Stimulated activated CD4-positive, alpha-beta T cell treated with anti-CD3 and anti-CD28 coated beads, Interleukin-2, amount 100 ng/mL, for 4 hours (primary cell): ENCODE results near the gene AURKAIP1.

Experiments
- DNase-seq: peaks from one replicate; pipeline ENCODE4 v3.0.0-alpha.2; 2020; ENCODE audit warnings: low read depth

Gene AURKAIP1

DNA sequence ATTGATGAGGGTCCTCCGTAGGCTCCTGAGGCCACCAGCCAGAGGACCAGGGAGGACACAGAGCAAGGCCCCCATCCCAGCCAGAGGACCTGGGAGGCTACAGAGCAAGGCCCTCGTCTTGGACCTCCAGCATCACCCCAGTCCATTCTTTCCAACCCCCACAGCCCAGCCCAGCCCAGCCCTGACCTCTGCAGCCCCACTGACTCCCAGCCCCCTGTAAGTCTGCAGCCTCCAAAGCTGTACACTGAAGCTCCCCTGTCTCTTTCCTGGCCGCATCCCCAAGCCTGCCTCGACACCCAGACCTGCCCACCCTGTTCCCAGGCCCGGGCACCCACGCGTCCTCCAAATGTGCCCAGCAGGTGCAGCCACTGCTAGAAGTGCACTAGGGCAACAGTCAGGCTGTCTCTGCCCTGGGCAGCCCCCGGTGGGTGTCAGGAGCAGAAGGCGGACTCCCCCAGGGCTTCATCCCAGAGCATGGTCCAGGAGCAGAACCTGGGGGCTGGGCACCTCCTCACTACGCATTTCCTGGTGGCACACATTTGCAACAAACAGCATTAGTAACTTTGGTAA is 27.9 kb downstream of the AURKAIP1 start:
- no peak for DNase-seq

DNA sequence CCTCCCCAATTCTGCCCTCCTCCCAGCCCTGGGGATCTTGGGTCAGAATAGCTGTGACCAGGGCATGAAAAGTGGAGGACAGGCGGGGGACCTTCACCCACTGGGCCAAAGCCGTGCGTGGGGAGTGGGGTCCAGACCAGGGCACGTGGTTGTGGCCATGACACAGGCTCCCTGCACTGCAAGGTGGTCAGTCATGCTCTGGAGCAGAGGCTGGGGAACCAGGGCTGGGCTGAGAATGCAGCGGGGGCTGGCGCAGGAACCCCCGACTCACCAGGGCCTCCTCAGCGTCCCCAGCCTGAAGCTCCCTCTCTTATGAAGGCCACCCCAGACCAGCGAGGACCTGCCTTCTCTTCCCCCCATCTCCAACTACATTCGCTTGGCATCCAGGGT is 28.5 kb downstream of the AURKAIP1 start:
- DNase-seq, result no peak

DNA sequence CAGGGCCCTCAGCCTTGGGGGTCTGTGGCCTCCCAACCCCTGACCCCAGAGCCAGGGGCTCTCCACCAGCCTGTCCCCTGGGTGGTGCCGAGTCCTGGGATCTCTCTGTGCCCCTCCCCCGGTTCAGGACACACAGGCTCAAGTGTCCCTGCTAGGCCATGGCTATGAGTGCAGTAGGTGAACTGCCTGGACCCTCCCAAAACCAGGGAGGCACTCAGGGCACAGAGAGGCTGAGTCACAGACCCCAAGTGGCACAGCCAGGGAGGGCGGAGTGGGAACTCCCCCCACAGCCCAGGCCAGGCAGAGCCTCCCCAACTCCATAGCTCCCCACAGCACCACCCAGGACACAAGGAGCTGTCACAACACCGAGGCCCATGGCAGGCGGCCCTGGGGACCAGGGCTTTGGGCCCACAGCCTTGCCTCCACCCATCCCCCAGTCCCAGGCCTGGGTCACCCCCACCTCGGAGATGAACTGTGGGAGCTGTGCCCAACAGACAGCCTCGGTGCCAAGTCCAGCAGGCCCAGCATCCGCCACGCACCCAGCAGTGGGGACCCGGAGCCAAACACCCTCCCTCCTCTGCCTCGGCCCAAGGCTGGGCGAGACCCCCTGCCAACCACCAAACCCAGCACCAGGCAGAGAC is 29.0 kb downstream of the AURKAIP1 start:
- DNase-seq, result no peak

DNA sequence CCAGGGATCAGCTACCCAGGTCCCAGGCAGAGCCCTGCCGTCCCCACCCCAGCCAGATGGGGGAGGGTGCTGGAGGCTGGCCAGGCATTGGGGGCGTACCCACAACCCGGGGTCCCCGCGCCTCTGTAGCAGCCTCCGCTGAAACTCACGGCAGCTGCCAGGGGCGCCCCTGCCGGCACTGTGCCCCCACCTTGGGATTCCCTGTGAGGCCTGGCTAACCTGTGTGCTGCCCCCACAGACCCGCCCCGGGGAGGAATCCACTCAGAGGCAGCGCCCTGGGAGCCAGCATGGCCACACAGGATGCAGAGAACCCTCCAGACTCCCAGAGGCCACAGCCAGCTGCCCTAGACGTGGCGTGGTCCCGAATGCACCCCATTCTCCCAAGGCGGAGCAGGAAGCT is 29.6 kb downstream of the AURKAIP1 start:
- no peak for DNase-seq

DNA sequence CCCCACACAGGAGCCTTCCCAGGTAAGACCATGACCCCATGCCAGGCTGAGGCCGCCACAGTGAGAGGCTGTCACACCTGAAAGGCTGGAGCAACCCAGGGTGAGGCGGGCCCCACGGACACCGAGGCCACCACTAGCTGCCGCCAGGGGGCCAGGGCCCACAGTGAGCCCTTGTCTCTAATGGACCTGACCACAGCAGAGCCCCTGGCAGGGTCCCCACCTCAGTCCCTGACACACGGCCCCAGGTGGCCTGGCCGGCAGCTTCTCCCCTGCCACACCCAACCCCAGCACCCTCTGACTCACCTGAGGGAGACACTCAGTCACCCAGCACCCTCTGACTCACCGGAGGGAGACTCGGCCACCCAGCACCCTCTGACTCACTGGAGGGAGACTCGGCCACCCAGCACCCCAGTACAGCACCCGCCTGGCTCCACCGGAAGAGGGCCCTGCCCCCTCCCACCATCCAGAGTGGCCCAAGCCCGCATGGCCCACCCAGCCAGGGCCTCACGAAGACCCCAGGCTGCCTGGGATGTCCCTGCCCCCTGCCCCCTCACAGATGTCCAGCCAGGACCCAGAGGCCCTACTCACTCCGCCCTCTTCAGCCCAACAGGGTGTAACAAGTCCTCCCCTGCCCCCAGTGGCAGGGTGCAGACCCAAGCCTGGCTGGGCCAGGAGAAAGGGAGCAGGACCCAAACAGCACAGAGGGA is 30.2 kb downstream of the AURKAIP1 start:
- DNase-seq, result peak; percentile 54

DNA sequence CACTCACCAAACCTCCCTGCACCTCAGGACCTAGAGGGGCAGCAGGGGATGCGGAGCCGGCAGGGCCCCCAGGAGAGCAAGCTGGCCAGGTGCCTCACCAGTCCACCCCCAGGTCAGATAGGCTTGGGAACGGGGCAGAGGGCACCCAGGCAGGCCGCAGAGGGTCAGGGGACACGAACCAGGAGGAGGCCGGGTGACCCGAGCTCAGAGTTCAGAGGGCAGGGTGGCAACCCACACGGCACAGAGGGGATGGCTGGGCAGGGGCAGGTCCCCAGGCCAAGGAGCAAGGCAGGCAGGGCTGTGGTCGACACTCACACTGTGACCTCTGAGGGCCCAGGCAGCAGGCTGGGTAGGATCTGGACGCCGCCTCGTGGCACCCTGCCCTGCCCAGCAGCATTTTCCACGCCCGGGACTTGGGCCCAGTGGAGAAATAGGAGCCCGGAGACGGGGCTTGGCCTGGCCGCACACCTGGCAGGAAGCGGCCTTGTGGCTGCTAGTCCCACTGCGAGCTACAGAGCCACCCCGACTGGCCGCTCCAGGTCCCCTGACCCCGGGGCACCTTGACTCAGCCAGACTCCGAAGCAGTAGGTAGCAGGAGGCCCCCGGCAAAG is 31.1 kb downstream of the AURKAIP1 start:
- no peak for DNase-seq

DNA sequence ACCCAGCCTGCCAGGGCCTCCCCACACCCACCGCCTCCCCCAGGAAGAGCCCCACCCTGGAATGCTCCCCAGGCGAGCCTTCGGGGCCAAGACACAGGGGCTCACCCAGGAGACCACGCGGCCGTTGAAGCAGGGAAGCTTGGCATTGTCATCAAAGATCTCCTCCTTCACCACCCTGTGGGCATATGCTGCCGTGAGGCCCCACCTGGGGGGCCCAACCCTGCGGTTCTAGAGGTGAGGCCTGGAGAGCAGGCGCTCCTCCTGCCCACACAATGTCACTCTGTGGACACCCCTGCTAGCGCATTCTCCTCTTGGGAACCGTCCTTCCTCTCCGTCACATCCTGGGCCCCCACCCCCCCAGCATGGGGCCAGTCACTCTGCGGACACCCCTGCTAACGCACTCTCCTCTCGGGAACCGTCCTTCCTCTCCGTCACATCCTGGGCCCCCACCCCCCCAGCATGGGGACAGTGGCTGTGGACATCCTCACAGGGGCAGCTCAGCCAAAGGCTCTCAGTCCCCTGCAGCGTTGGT is 32.4 kb downstream of the AURKAIP1 start:
- no peak for DNase-seq

DNA sequence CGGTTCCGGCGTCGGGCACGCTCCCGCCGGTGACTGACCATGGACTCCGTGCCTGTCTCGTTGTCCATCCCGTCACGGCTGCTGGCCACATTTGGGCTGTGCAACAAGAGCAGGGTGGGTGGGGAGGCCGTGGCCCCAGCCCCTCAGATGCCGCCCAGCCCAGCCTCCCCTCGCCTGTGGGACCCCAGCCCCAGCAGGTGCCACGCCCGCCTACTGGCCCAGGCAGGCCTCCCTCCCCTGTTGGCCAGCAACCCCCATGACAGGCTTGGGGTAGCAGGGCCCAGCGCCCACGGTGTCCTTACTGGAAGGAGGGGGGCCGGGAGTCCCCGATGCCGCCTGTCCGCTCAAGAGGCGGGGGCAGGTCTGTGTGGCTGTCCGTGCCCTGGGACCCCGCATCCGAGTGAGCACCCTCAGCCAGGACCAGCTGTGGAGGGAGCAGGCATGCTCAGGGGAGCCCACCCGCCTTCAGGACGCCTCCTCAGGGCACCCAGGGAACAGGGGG is 32.9 kb downstream of the AURKAIP1 start:
- no peak for DNase-seq

DNA sequence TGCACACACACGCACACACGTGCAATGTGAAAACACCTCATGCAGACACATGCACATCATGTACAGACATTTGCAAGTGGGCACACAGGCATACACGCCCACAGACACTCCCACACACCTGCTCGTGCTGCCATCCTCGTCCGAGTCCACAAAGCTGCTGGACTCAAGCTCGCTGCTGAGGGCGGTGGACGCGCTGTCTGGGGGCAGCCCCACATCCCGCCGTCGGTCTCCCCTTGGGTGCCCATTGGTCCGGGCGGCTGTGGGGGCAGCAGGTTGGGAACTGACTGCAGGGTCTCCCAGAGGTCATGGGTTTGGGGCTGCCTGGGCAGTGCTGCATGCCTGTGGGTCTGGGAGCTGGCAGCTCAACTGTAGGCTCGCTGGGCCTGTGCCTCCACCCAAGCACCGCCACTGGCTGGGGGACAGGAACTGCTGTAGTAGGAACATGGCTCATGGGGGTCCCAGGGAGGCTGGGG is 33.4 kb downstream of the AURKAIP1 start:
- no peak for DNase-seq

DNA sequence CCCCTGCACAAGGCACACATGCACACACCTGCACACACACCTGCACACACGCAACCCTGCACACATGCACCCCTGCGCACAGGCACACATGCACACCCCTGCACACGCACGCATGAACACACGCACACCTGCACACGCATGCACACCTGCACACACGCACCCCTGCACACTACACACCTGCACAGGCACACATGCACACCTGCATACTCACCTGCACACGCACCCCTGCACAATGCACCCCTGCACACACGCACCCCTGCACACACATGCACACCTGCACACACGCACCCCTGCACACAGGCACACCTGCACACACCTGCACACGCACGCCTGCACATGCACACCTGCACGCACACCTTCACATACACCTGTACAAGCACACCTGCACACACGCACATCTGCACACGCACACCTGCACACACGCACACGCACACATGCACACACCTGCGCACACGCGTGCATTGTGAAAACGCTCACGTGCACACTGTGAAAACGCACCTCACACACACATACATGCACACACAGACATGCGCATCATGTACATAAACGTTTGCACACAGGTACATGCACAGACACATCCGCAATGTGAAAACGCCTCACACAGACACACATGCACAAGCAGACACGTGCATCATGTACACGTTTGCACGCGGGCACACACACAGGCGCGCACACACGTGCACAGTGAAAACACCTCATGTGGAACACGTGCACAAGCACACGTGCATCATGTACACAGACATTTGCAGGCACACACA is 34.0 kb downstream of the AURKAIP1 start:
- no peak for DNase-seq

DNA sequence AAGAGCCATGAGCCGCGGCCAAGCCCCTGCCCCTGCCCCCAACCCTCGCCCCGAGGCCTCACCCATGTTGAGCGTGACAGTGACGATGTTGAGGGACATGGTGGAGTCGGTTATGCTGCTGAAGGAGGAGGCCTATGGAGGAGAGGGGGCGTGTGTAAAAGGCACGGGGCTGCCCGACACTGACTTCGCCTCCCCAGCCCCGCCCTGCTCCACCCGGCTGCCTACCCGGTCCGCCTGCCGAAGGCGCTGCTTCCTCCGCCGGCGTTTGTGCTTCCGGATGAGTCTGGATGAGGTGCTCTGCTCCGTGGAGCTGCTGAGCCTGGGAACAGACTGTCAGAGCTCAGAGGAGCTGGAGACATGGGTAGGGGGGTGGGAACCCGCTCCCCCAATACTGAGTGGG is 34.8 kb downstream of the AURKAIP1 start:
- DNase-seq, result no peak

DNA sequence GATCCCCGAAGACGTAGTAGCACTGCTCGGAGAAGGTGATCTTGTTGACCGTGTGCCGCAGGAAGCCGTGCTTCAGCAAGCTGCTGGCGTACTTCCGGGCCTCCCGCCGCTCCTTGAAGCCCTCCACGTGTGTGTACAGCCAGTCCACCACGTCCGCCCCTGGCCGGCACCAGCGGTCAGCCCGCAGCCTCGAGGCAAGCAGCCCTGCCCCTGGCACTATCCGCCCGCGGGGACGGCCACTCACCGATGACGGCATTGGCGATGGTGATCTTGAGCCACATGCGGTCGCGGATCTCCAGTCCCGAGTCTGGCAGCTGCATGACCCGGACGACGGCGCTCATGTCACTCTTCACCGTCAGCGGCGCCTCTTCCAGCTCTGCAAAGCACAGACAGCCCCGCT is 36.7 kb downstream of the AURKAIP1 start:
- DNase-seq, result no peak

DNA sequence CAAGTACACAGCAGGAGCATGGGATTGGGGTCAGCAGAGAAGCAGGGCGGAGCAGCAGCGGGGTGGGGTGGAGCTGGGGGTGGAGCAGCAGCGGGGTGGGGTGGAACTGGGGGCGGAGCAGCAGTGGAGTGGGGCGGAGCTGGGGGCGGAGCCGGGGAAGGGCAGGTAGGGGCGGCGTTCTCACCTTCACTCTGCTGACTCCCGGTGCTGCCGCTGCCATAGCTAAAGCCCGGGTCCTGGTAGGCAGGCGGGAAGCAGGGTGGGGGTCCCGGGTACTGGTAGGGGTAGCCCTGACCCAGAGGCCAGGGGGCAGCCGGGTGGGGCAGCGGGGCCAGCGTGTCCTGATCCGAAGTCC is 37.2 kb downstream of the AURKAIP1 start:
- no peak for DNase-seq

DNA sequence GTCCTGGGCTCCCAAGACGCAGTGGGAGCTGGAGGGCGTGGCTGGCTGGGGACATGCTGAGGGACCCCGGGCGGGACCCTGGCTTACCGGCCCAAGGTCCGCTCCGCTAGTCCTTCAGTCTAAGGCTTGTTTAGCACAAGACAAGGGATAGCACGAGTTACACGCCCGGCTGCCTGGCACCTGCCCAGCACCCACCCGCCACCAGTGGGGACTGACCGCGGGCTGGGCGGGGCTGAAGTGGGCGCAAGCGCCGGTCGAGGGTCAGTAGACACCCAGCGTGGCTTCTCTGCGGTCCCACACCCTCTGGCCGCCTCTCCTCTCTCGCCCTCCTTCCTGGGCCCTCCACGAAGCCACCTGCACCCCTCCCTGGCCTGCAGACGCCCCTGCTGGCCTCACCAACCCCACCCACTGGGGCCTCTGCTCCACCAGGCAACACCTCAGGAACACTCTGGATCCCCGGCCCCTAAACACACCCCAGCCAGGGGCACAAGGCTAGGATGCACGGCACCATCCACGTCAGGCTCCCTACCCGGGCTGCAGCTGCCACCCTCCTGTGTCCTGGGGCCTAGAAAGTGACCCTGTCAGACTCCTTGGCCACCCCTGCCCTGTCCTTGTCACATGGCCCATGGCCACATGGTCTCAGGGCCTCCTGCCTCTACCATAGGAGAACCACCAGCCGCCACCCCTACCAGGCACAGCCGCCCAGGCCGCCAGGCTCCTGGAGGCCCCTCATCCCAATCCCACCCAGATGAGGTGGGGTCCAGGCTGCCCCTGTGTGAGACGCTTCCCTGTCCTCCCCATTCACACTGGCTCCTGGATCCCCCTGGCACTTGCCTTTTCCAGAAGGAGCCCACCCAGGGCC is 37.8 kb downstream of the AURKAIP1 start:
- DNase-seq, result no peak

DNA sequence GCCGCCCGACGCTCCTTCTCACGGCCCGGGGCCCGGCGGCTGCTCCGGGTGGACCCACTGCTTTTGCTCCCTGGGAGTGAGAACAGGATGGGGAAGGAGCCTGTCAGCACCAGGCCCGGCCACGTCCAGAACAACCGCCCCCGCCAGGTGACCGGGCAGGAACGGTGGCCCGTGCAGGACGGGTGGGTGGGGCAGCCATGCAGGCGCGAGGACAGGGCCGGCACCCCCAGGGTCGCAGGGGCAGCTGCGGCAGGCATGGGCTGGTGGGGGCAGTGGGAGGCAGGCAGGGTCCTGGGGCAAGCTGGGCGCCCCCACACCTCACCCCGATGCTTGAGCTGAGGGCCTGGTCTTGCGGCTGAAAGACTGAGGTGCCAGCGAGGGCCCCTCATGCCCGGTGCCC is 38.6 kb downstream of the AURKAIP1 start:
- DNase-seq, result no peak

DNA sequence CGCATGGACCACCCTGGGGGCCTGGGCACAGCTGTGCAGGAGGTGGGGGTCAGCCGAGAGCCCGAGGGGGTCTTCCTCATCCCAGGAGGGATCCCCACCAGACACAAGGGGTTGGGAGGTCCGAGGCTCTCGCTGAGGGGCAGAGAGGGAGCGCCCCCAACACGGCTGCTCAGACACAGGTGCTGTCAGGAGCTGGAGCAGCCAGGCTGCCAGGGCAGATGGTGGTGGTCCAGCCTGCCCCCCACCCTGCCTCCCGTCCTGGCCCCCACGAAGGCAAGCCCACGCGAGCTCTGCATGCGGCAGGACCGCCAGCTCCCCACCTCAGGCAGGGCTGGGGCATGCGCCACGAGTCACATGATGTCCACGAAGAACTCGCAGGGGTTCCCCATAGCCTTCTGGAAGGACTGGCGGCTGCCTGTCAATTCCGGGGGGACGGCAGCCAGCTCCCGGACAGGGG is 39.2 kb downstream of the AURKAIP1 start:
- DNase-seq, result no peak

DNA sequence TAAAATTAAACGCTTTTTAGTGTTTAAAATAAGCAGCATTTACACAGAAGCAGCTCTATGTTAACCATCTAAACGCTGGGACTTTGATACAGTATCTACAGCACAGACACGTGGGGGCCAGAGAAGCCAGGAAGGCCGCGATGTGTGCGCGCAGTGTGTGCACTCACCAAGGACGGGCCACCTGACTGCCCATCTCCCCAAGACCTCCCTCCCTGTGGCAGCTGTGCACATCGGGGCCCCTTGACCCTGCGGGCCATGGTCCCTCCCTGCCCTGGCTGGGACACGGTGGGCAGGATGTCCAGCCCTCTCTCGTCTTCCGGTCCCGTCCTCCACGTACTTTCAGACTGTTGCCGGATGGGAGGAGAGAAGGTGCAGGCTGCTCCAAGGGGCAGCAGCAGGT is 39.7 kb downstream of the AURKAIP1 start:
- no peak for DNase-seq

DNA sequence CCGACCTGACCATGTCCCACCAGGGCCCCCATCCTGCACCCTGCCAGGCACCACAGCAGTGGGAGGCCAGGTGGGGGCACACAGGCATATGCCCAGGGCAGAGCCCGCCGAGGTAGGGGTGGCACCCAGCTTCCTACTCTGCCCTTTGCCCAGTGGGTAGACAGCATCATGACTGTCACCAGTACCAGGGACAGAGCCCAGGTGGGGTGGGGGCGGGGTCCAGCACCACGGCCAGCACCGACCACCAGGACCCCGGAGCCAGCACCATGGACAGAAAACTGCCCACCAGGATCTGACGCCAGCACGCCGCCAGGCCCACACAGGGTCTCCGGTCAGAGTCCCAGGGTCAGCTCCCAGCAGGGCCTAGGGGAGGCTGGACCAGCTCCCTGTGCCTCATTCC is 40.2 kb downstream of the AURKAIP1 start:
- DNase-seq, result no peak

DNA sequence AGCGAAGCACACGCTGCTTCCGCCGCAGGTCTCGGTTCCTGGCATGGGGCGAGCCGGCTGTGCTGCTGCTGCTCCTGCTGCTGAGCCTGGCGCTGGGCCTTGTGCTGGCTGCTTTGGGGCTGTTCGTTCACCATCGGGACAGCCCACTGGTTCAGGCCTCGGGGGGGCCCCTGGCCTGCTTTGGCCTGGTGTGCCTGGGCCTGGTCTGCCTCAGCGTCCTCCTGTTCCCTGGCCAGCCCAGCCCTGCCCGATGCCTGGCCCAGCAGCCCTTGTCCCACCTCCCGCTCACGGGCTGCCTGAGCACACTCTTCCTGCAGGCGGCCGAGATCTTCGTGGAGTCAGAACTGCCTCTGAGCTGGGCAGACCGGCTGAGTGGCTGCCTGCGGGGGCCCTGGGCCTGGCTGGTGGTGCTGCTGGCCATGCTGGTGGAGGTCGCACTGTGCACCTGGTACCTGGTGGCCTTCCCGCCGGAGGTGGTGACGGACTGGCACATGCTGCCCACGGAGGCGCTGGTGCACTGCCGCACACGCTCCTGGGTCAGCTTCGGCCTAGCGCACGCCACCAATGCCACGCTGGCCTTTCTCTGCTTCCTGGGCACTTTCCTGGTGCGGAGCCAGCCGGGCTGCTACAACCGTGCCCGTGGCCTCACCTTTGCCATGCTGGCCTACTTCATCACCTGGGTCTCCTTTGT is 41.3 kb downstream of the AURKAIP1 start:
- DNase-seq, result no peak

DNA sequence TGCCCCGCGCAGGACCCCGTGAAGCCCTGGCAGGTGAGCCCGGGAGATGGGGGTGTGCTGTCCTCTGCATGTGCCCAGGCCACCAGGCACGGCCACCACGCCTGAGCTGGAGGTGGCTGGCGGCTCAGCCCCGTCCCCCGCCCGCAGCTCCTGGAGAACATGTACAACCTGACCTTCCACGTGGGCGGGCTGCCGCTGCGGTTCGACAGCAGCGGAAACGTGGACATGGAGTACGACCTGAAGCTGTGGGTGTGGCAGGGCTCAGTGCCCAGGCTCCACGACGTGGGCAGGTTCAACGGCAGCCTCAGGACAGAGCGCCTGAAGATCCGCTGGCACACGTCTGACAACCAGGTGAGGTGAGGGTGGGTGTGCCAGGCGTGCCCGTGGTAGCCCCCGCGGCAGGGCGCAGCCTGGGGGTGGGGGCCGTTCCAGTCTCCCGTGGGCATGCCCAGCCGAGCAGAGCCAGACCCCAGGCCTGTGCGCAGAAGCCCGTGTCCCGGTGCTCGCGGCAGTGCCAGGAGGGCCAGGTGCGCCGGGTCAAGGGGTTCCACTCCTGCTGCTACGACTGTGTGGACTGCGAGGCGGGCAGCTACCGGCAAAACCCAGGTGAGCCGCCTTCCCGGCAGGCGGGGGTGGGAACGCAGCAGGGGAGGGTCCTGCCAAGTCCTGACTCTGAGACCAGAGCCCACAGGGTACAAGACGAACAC is 42.1 kb downstream of the AURKAIP1 start:
- DNase-seq, result no peak
